GM12878 (cell line): ENCODE measurements around the gene ZXDC.

Source experiments
- ATF7 ChIP-seq: fragments of 450-650 bp; IDR thresholded peaks from 2 replicates; pipeline ENCODE4 v1.6.1; 2016; ENCODE audit warnings: low read depth, mild to moderate bottlenecking
- BHLHE40 ChIP-seq, 2 experiments: fragments of 450-650 bp in 1 of 2; IDR thresholded peaks; 2 replicates each; pipeline ENCODE4 v1.6.1; 2011 to 2017; ENCODE audit warnings: low read depth in 2 of 2, borderline replicate concordance in 1 of 2, improper control_type of control experiment in 1 of 2, low read length in 1 of 2, mild to moderate bottlenecking in 1 of 2
- CHD2 ChIP-seq: IDR thresholded peaks from 2 replicates; pipeline ENCODE4 v1.6.1; 2011; ENCODE audit warnings: low read depth, low read length, improper control_type of control experiment, borderline replicate concordance
- CTCF ChIP-seq, 3 experiments: IDR thresholded peaks in 2 of 3; conservative IDR thresholded peaks in 1 of 3; 2 replicates each; pipeline ENCODE4 v1.5.1; 2011; ENCODE audit warnings: low read depth in 3 of 3, low read length in 3 of 3, mild to moderate bottlenecking in 3 of 3, control low read depth in 2 of 3, moderate library complexity in 2 of 3, inconsistent platforms in 1 of 3, mixed read lengths in 1 of 3; ENCODE audit not compliant: control insufficient read depth in 2 of 3, insufficient read depth in 1 of 3; ENCODE audit errors: extremely low read depth in 1 of 3
- PBX3 ChIP-seq: IDR thresholded peaks from 2 replicates; pipeline ENCODE4 v1.6.1; 2011; ENCODE audit warnings: mild to moderate bottlenecking, low read depth, low read length, moderate library complexity; ENCODE audit not compliant: insufficient replicate concordance
- SIN3A ChIP-seq: IDR thresholded peaks from 2 replicates; pipeline ENCODE4 v1.6.1; 2012; ENCODE audit warnings: low read depth, low read length, improper control_type of control experiment
- ZBTB11 ChIP-seq: fragments of 450-650 bp; formaldehyde crosslinking; IDR thresholded peaks from 2 replicates; pipeline ENCODE4 v1.5.0; 2022; ENCODE audit warnings: mild to moderate bottlenecking, missing genetic modification characterization
- ZBTB33 ChIP-seq: fragments of 450-650 bp; IDR thresholded peaks from 2 replicates; pipeline ENCODE4 v1.6.1; 2017; ENCODE audit warnings: mild to moderate bottlenecking

- TF ChIP-seq CTCF (IDR thresholded peaks at IDR 0.05 in 2 of 3, conservative IDR thresholded peaks at IDR 0.05 in 1 of 3; ENCODE audit: control insufficient read depth in 2 of 3, extremely low read depth in 1 of 3, insufficient read depth in 1 of 3, low read depth in 3 of 3, low read length in 3 of 3) (no peak), ZBTB33 (no peak), SIN3A (no peak), PBX3 (no peak), ATF7 (no peak), CHD2 (no peak), ZBTB11 (CRISPR knock-in tag) (no peak), BHLHE40 (IDR thresholded peaks at IDR 0.05; ENCODE audit: borderline replicate concordance in 1 of 2, low read depth in 2 of 2, low read length in 1 of 2) (no peak)
Measured at GRCh38 chr3:126397610-126398422, 77.9 kb downstream of the ZXDC start.
